Ishikawa (cell line): ENCODE data around the gene TNIK.

Source experiments
- CEBPB ChIP-seq: IDR thresholded peaks from 2 replicates; pipeline ENCODE4 v1.6.1; 2012
- CREB1 ChIP-seq: IDR thresholded peaks from 2 replicates; pipeline ENCODE4 v1.6.1; 2012; ENCODE audit warnings: low read depth
- EGR1 ChIP-seq: IDR thresholded peaks from 2 replicates; pipeline ENCODE4 v1.6.1; 2012
- EP300 ChIP-seq: IDR thresholded peaks from 2 replicates; pipeline ENCODE4 v1.6.1; 2012; ENCODE audit warnings: borderline replicate concordance
- MAX ChIP-seq: IDR thresholded peaks from 2 replicates; pipeline ENCODE4 v1.6.1; 2012
- RAD21 ChIP-seq: IDR thresholded peaks from 2 replicates; pipeline ENCODE4 v1.6.1; 2012; ENCODE audit warnings: low read depth
- REST ChIP-seq: IDR thresholded peaks from 2 replicates; pipeline ENCODE4 v1.6.1; 2012; ENCODE audit warnings: low read depth, mild to moderate bottlenecking
- TCF12 ChIP-seq: IDR thresholded peaks from 2 replicates; pipeline ENCODE4 v1.6.1; 2012; ENCODE audit warnings: low read depth
- USF1 ChIP-seq: IDR thresholded peaks from 2 replicates; pipeline ENCODE4 v1.6.1; 2012
- YY1 ChIP-seq: IDR thresholded peaks from 2 replicates; pipeline ENCODE4 v1.6.1; 2012; ENCODE audit warnings: low read depth
- ZBTB7A ChIP-seq: IDR thresholded peaks from 2 replicates; pipeline ENCODE4 v1.6.1; 2012; ENCODE audit warnings: low read depth

GRCh38 chr3:171469376-171469775, 9.2 kb upstream of the TNIK start:
- TF ChIP-seq RAD21 (no peak), USF1 (no peak), MAX (no peak), YY1 (no peak), TCF12 (no peak), CREB1 (no peak), REST (no peak), ZBTB7A (no peak), EGR1 (no peak), EP300 (no peak), CEBPB (no peak)
